H54 (cell line): ENCODE data around the gene GRM4.

ENCODE experiments used
- DNase-seq: peaks from one replicate; pipeline ENCODE4 v3.0.0; 2011; ENCODE audit warnings: low spot score, mixed read lengths; ENCODE audit not compliant: insufficient read length
- FAIRE-seq: peaks from 3 replicates; lab custom pipeline; 2011; peaks lifted over from hg19 to GRCh38; lab: Jason Lieb, UNC
- POLR2A ChIP-seq: IDR thresholded peaks from 2 replicates; pipeline ENCODE4 v1.6.1; 2011; ENCODE audit warnings: low read depth, mild to moderate bottlenecking, low read length

GRM4 gene

DNA sequence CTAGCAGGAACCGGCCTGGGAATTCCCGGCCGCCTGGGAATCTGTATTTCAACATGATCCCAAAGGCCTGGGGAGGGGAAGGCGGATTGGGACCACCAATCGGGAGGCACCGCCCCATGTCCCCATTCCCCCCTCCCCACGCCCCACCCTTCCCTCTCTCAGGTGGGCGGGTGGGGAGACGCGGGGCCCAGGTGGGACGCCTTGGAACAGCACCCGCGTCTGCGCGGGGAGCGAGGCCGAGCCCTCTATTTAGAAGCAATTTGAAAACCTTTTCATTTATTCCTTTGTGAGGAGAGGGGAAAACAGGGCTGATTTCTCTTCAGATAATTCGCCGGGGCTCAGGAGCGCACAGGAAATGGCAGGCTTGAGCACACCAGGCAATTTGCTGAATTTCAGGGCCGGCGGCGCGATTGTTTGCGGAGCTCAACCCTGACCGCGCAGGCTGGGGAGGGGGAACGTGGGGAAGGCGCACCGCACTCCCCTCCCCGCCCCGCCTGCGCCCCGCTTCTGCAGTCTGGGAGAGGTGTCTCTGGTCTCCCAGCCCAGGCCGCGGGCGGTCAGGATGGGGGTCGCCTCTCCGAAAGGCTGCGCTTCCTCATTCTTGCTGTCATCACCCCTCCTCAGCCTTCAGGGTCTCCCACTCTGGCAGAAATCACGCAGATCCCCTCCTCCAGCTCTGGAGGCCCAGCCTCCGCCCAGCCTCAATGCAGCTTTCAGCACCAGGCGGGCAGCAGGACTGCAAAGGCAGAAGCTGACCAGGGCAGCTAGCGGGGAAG, 170.0 kb downstream of the GRM4 start:
- FAIRE-seq (no peak), DNase-seq (no peak)
- TF ChIP-seq POLR2A, result no peak

GRCh38 chr6:33974471-33974870, 171.4 kb downstream of the GRM4 start:
- no peak for DNase-seq
- TF ChIP-seq POLR2A, result no peak
- FAIRE-seq, result no peak

DNA sequence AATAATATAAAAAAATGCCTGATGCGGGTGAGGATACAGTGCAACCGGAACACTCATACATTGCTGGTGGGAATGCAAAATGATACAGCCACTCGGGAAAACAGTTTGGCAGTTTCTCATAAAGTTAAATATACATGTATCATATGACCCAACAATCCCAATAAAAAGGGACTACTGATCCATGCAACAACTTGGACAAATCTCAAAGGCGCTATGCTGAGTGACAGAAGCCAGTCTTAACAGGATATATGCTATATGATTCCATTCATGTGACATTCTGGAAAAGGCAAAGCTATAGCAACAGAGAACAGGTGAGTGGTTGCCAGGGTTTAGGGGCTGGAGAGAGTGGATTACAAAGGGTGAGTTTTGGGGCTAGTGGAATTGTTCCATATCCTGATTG, 171.9 kb downstream of the GRM4 start:
- FAIRE-seq (no peak), DNase-seq (no peak)
- TF ChIP-seq POLR2A, result no peak

DNA sequence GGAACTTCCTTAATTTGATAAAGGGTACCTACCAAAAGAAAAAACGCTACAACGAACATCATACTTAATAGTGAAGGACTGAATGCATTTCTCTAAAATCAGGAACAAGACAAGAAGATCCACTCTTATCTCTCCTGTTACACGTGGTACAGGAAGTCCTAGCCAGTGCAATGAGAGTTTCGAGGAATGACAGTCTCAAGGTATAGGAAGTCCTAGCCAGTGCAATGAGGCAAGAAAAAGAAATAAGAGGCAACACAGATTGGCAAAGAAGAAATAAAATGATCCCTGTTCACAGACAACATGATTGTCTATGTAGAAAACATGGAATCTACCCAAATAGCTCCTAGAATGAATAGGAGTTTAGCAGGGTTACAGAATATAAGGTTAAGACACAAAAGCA, 174.3 kb downstream of the GRM4 start:
- FAIRE-seq (no peak), DNase-seq (no peak)
- no peak for TF ChIP-seq POLR2A
